SK-N-SH (cell line): Measurements from ENCODE around the gene AKAP8. TPM values are rescaled to one million over a fixed set of nuclear protein-coding genes. Genes with fewer than 3 reads are reported as not detected.

Source experiments
- CTCF ChIA-PET: fragments of 300-600, 350-600 bp; formaldehyde crosslinking; extraction: SDS; loops from one replicate; lab custom pipeline; 2021; lab: Yijun Ruan, JAX
- POLR2A ChIA-PET: fragments of 350-600 bp; sonication (Branson Sonifier 250); formaldehyde crosslinking; extraction: SDS; loops from one replicate; lab custom pipeline; 2020; ENCODE audit warnings: antibody characterized with exemption, inconsistent platforms; lab: Yijun Ruan, JAX
- DNase-seq: peaks from one replicate; pipeline ENCODE4 v3.0.0; 2012
- H2AFZ ChIP-seq: fragments of 200-600 bp; sonication (generic); 2 replicates; pipeline ENCODE4 v1.8.1; 2016; ENCODE audit warnings: antibody characterized with exemption, mild to moderate bottlenecking, low read depth
- H3F3A ChIP-seq: fragments of 200-600 bp; sonication (generic); replicated peaks from 2 replicates; pipeline ENCODE3; 2016; ENCODE audit warnings: antibody characterized with exemption, mild to moderate bottlenecking; ENCODE audit not compliant: insufficient read depth
- H3K27ac ChIP-seq, 2 experiments: fragments of 200-500 bp in 1 of 2; fragments of 200-600 bp in 1 of 2; sonication (Bioruptor generic) in 1 of 2; sonication (generic), shearing (Covaris generic) in 1 of 2; 2 replicates each; pipeline versions ENCODE4 v1.5.1 to v1.6.1; 2014 to 2016; ENCODE audit warnings: low read depth in 2 of 2, inconsistent platforms in 1 of 2, low read length in 1 of 2, mild to moderate bottlenecking in 1 of 2, mixed read lengths in 1 of 2
- H3K27me3 ChIP-seq: fragments of 200-600 bp; sonication (generic), shearing (Covaris generic); 2 replicates; pipeline ENCODE4 v1.6.1; 2016; ENCODE audit warnings: mixed run types; ENCODE audit not compliant: insufficient read depth
- H3K36me3 ChIP-seq, 2 experiments: fragments of 200-500 bp in 1 of 2; fragments of 200-600 bp in 1 of 2; sonication (Bioruptor generic) in 1 of 2; sonication (generic) in 1 of 2; replicated peaks in 1 of 2; 2 replicates each; pipeline versions ENCODE3 to v1.5.1; 2014 to 2016; ENCODE audit warnings: low read length in 1 of 2, mild to moderate bottlenecking in 1 of 2; ENCODE audit not compliant: insufficient read depth in 2 of 2, control insufficient read depth in 1 of 2
- H3K4me1 ChIP-seq, 2 experiments: fragments of 200-500 bp in 1 of 2; fragments of 200-600 bp in 1 of 2; sonication (Bioruptor generic) in 1 of 2; sonication (generic), shearing (Covaris generic) in 1 of 2; 2 replicates each; pipeline versions ENCODE4 v1.5.1 to v1.6.1; 2014 to 2016; ENCODE audit warnings: low read depth in 1 of 2, low read length in 1 of 2, mixed run types in 1 of 2; ENCODE audit not compliant: insufficient read depth in 2 of 2, control insufficient read depth in 1 of 2
- H3K4me2 ChIP-seq: fragments of 200-600 bp; sonication (generic), shearing (Covaris generic); 2 replicates; pipeline ENCODE4 v1.6.1; 2017; ENCODE audit warnings: mixed run types
- H3K4me3 ChIP-seq, 2 experiments: fragments of 200-500 bp in 1 of 2; fragments of 200-600 bp in 1 of 2; sonication (Bioruptor generic) in 1 of 2; sonication (generic), shearing (Covaris generic) in 1 of 2; 2 replicates each; pipeline versions ENCODE4 v1.5.1 to v1.8.1; 2014 to 2016; ENCODE audit warnings: low read depth in 2 of 2, inconsistent platforms in 1 of 2, low read length in 1 of 2, mild to moderate bottlenecking in 1 of 2, mixed read lengths in 1 of 2, moderate library complexity in 1 of 2
- H3K79me2 ChIP-seq: fragments of 200-600 bp; sonication (generic); 2 replicates; pipeline ENCODE4 v1.8.1; 2017; ENCODE audit warnings: mild to moderate bottlenecking; ENCODE audit not compliant: insufficient read depth
- H3K9ac ChIP-seq: fragments of 200-600 bp; sonication (generic); 2 replicates; pipeline ENCODE4 v1.6.1; 2017; ENCODE audit warnings: mixed run types
- H3K9me2 ChIP-seq: fragments of 200-600 bp; sonication (generic); 2 replicates; pipeline ENCODE4 v1.6.1; 2017; ENCODE audit warnings: mixed run types
- H3K9me3 ChIP-seq: fragments of 200-600 bp; sonication (generic); 2 replicates; pipeline ENCODE4 v1.6.1; 2017; ENCODE audit warnings: mixed run types, mild to moderate bottlenecking, moderate library complexity
- H4K20me1 ChIP-seq: fragments of 200-600 bp; sonication (generic); 2 replicates; pipeline ENCODE4 v1.6.1; 2017; ENCODE audit warnings: mild to moderate bottlenecking, mixed run types; ENCODE audit not compliant: insufficient read depth
- CHD2 ChIP-seq: fragments of 150-350 bp; IDR thresholded peaks from 2 replicates; pipeline ENCODE4 v1.6.1; 2018; ENCODE audit warnings: low read length; ENCODE audit not compliant: partially characterized antibody
- ELF1 ChIP-seq: IDR thresholded peaks from 2 replicates; pipeline ENCODE4 v1.4.0; 2012
- EZH2phosphoT487 ChIP-seq: fragments of 200-600 bp; sonication (generic); IDR thresholded peaks from 2 replicates; pipeline ENCODE4 v1.6.1; 2017; ENCODE audit warnings: low read depth, mixed run types, mild to moderate bottlenecking, antibody characterized with exemption, moderate library complexity, borderline replicate concordance
- FOSL2 ChIP-seq: IDR thresholded peaks from 2 replicates; pipeline ENCODE4 v1.4.0; 2012; ENCODE audit warnings: low read depth, mild to moderate bottlenecking, moderate library complexity, borderline replicate concordance
- FOXJ3 ChIP-seq: sonication (generic); formaldehyde crosslinking; IDR thresholded peaks from 2 replicates; pipeline ENCODE4 v1.5.1; 2020; ENCODE audit warnings: mild to moderate bottlenecking, missing genetic modification reagents
- FOXM1 ChIP-seq: IDR thresholded peaks from 2 replicates; pipeline ENCODE4 v1.4.0; 2012; ENCODE audit warnings: low read depth, mild to moderate bottlenecking
- GATA2 ChIP-seq: sonication (generic); formaldehyde crosslinking; IDR thresholded peaks from 2 replicates; pipeline ENCODE4 v1.5.0; 2020; ENCODE audit warnings: mild to moderate bottlenecking, missing genetic modification reagents
- MEF2A ChIP-seq: IDR thresholded peaks from 2 replicates; pipeline ENCODE4 v1.4.0; 2012; ENCODE audit warnings: low read depth, borderline replicate concordance
- NFIC ChIP-seq: IDR thresholded peaks from 2 replicates; pipeline ENCODE4 v1.4.0; 2012; ENCODE audit warnings: borderline replicate concordance
- PBX3 ChIP-seq: IDR thresholded peaks from 2 replicates; pipeline ENCODE4; 2012
- POLR2AphosphoS5 ChIP-seq: IDR thresholded peaks from 2 replicates; pipeline ENCODE4 v1.6.1; 2012; ENCODE audit warnings: low read depth, low read length
- RAD21 ChIP-seq: IDR thresholded peaks from 2 replicates; pipeline ENCODE4 v1.6.1; 2012; ENCODE audit warnings: mild to moderate bottlenecking, low read length
- TCF12 ChIP-seq: IDR thresholded peaks from 2 replicates; pipeline ENCODE4 v1.4.0; 2012
- WGBS: methylation state at CpG from one replicate; pipeline ENCODE4 v1.1.6; 2017; ENCODE audit warnings: low lambda C conversion rate; 5-methylcytosine and 5-hydroxymethylcytosine counted together
- polyA plus RNA-seq, 3 experiments: library from polyadenylated mRNA; depleted of rRNA; stranded (reverse); fragments of >200 nt; gene quantifications; 2 replicates each; pipeline ENCODE4 v1.2.3, GENCODE V29; 2012
- TF ChIP-seq, protein P1 (sequence below): IDR thresholded peaks from 2 replicates; pipeline ENCODE4 v1.6.1; 2012; ENCODE audit warnings: mild to moderate bottlenecking, low read depth, low read length, moderate library complexity
- TF ChIP-seq, protein P2 (sequence below): fragments of 150-350 bp; IDR thresholded peaks from 2 replicates; pipeline ENCODE4 v1.6.1; 2017; ENCODE audit warnings: antibody characterized with exemption, low read length, low read depth, borderline replicate concordance

AKAP8 gene
- polyA plus RNA-seq, 1 of the 3 experiments (the other 2 are of a cell fraction), result 17.2 TPM

GRCh38 chr19:15313649-15314279 lies 65.8 kb downstream of the AKAP8 start:
- H4K20me1 ChIP-seq, result peaks cover 99% of the 10 kb centered on the region

GRCh38 chr19:15307169-15307568 lies 72.4 kb downstream of the AKAP8 start:
- Histone ChIP-seq H3K9me2 (no peaks in the 10 kb centered on the region), H3K9ac (no peak overlapping the region), H3K9me3 (0 out of 2 replicates have a peak, but pooled peaks cover 8% of the 10 kb centered on the region), H3K27ac (no peak overlapping the region), H3K4me1 (peaks cover 18 to 19% of the 10 kb centered on the region in 2 experiments; a peak in 3 of 4 replicates), H3K27me3 (no peaks in the 10 kb centered on the region), H3K4me3 (no peak overlapping the region), H3K79me2 (peaks cover 98% of the 10 kb centered on the region), H3K4me2 (no peak overlapping the region), H4K20me1 (peaks cover 98% of the 10 kb centered on the region), H3F3A (peaks cover 12% of the 10 kb centered on the region), H2AFZ (no peak overlapping the region), H3K36me3 (peaks cover 0 to 6% of the 10 kb centered on the region in 2 experiments)
- 100% methylated on average over 2 of the region's 2 CpGs for WGBS
- POLR2A ChIA-PET, result no interaction called here
- DNase-seq, result no peak
- CTCF ChIA-PET, result interaction anchor here (1.1 kb wide), 1 partner anchor 10 kb away, joined by 3 read pairs; no protein-coding TSS in a partner anchor
- TF ChIP-seq NFIC, result no peak
- no peak for TF ChIP-seq ELF1
- TF ChIP-seq EZH2phosphoT487, result no peak
- TF ChIP-seq, protein P1, sequence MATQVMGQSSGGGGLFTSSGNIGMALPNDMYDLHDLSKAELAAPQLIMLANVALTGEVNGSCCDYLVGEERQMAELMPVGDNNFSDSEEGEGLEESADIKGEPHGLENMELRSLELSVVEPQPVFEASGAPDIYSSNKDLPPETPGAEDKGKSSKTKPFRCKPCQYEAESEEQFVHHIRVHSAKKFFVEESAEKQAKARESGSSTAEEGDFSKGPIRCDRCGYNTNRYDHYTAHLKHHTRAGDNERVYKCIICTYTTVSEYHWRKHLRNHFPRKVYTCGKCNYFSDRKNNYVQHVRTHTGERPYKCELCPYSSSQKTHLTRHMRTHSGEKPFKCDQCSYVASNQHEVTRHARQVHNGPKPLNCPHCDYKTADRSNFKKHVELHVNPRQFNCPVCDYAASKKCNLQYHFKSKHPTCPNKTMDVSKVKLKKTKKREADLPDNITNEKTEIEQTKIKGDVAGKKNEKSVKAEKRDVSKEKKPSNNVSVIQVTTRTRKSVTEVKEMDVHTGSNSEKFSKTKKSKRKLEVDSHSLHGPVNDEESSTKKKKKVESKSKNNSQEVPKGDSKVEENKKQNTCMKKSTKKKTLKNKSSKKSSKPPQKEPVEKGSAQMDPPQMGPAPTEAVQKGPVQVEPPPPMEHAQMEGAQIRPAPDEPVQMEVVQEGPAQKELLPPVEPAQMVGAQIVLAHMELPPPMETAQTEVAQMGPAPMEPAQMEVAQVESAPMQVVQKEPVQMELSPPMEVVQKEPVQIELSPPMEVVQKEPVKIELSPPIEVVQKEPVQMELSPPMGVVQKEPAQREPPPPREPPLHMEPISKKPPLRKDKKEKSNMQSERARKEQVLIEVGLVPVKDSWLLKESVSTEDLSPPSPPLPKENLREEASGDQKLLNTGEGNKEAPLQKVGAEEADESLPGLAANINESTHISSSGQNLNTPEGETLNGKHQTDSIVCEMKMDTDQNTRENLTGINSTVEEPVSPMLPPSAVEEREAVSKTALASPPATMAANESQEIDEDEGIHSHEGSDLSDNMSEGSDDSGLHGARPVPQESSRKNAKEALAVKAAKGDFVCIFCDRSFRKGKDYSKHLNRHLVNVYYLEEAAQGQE, result no peak
- no peak for TF ChIP-seq GATA2 (CRISPR knock-in tag)
- no peak for TF ChIP-seq FOSL2
- TF ChIP-seq MEF2A, result no peak
- TF ChIP-seq RAD21, result no peak
- TF ChIP-seq, protein P2, sequence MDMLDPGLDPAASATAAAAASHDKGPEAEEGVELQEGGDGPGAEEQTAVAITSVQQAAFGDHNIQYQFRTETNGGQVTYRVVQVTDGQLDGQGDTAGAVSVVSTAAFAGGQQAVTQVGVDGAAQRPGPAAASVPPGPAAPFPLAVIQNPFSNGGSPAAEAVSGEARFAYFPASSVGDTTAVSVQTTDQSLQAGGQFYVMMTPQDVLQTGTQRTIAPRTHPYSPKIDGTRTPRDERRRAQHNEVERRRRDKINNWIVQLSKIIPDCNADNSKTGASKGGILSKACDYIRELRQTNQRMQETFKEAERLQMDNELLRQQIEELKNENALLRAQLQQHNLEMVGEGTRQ, result no peak

More at GRCh38 chr19:15313649-15314279, 65.8 kb downstream of the AKAP8 start:
- CTCF ChIA-PET, result no interaction called here
- Histone ChIP-seq H3K36me3 (no peaks in the 10 kb centered on the region), H2AFZ (no peak overlapping the region), H3K4me2 (no peak overlapping the region), H3K9ac (no peak overlapping the region), H3K4me1 (peaks cover 12 to 19% of the 10 kb centered on the region in 2 experiments; a peak in 2 of 4 replicates), H3K27me3 (no peaks in the 10 kb centered on the region), H3F3A (peaks cover 14% of the 10 kb centered on the region), H3K9me2 (no peaks in the 10 kb centered on the region), H3K4me3 (no peak overlapping the region), H3K9me3 (no peaks in the 10 kb centered on the region), H3K79me2 (peaks cover 99% of the 10 kb centered on the region), H3K27ac (no peak overlapping the region)
- TF ChIP-seq PBX3 (no peak), FOXJ3 (CRISPR knock-in tag) (no peak), ELF1 (no peak), EZH2phosphoT487 (no peak), CHD2 (no peak), TCF12 (no peak), FOXM1 (no peak), POLR2AphosphoS5 (no peak)
- TF ChIP-seq, protein P1, result no peak
- WGBS, result 95% methylated on average over 7 of the region's 7 CpGs
- DNase-seq, result no peak
- POLR2A ChIA-PET, result no interaction called here
